ENCODE data around the gene PTPRG. TPM values are rescaled to one million over a fixed set of nuclear protein-coding genes. Genes with fewer than 3 reads are reported as not detected.

PTPRG gene
- total and polyA plus RNA-seq, 3 experiments from 2014 or later = not detected

DNA sequence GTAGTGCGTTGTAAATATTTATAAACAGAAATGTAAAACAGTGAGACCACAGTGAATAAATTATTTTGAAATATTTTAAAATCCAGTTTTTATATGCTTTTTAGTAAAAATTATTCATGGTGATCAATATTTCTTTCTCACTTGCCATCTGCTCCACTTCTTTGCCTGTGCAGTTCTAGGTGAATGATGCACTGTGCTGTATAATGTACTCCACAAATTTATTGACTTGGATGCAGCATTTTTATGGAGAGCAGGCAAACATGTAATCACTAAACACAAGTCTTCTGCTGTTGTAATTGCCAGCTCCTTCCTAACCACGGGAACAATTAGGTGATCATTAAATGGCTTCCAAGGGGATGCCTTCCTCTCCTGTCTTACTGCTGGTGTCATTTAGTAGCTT is 395.9 kb downstream of the PTPRG start:
- no peaks in the 10 kb centered on the region for H3K27me3 Mint-ChIP-seq
- Histone ChIP-seq H3K4me3 (ENCODE audit: low read length) (no peak overlapping the region), H3K9me3 (ENCODE audit: low read length) (no peaks in the 10 kb centered on the region), H3K27me3 (ENCODE audit: insufficient read depth, low read length, poor library complexity, severe bottlenecking) (no peaks in the 10 kb centered on the region), H3K36me3 (ENCODE audit: insufficient read depth, low read length) (no peaks in the 10 kb centered on the region), H3K27ac (ENCODE audit: low read depth, low read length) (no peak overlapping the region), H3K4me1 (ENCODE audit: insufficient read depth, low read length) (no peaks in the 10 kb centered on the region)
- no peaks in the 10 kb centered on the region for H3K36me3 Mint-ChIP-seq
- DNase-seq = no peak
- H3K4me3 Mint-ChIP-seq = no peak overlapping the region
- H3K9me3 Mint-ChIP-seq = no peaks in the 10 kb centered on the region
- H3K27ac Mint-ChIP-seq = no peak overlapping the region
- no peaks in the 10 kb centered on the region for H3K4me1 Mint-ChIP-seq
- ChIA-PET POLR2A (no interaction called here), CTCF (no interaction called here)

DNA sequence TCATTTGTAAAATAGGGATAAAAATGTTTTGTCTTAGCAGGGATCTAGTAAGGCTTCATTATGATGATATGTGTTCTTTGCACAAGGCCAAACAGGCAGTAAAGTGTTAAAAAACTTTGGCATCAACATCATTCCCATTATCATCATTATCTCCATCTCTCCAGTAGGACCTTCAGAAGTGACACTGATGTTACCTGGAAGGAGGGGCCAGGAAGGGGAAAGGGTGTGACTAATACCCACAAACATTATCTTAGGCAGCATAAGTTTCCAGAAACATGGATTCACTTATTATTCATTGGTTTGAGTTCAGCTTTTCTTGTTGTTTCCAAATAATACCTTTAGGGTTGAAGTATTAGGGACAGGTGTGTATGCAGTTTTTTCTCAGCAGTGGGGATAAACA is 399.6 kb downstream of the PTPRG start:
- POLR2A ChIA-PET = no interaction called here
- H3K36me3 ChIP-seq (ENCODE audit: insufficient read depth, low read length) = no peaks in the 10 kb centered on the region
- H3K9me3 Mint-ChIP-seq = peaks cover 0 to 3% (median 0%) of the 10 kb centered on the region in 5 donors
- no peaks in the 10 kb centered on the region for H3K27me3 Mint-ChIP-seq
- no peak overlapping the region for H3K4me3 Mint-ChIP-seq
- DNase-seq = no peak
- no peaks in the 10 kb centered on the region for H3K4me1 Mint-ChIP-seq
- H3K27ac Mint-ChIP-seq = no peak overlapping the region
- no peak overlapping the region for H3K4me3 ChIP-seq (ENCODE audit: low read length)
- CTCF ChIA-PET = no interaction called here
- no peaks in the 10 kb centered on the region for H3K36me3 Mint-ChIP-seq
- no peaks in the 10 kb centered on the region for H3K27me3 ChIP-seq (ENCODE audit: insufficient read depth, low read length, poor library complexity, severe bottlenecking)
- no peaks in the 10 kb centered on the region for H3K9me3 ChIP-seq (ENCODE audit: low read length)
- H3K4me1 ChIP-seq (ENCODE audit: insufficient read depth, low read length) = no peaks in the 10 kb centered on the region
- H3K27ac ChIP-seq (ENCODE audit: low read depth, low read length) = no peak overlapping the region

DNA sequence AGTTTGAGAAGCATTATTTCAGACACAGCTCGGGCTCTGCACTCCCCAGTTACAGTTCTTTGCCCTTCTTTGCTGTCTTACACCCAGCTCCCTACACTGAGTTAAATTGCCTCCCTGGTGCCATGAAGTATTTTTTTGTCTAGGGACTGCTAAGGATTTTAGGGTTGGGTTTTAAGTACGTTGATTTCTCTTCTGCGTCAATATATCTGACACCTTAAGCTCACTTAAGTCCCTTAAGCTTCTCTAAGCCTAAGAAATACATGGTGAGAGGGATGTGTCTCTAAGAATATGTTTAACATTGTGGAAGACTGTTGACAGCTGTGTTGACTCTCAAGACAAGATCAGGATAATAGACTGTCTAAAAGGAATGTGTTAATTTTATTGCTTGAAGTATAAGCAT is 400.5 kb downstream of the PTPRG start:
- H3K4me1 Mint-ChIP-seq = no peaks in the 10 kb centered on the region
- no peaks in the 10 kb centered on the region for H3K36me3 Mint-ChIP-seq
- POLR2A ChIA-PET = no interaction called here

DNA sequence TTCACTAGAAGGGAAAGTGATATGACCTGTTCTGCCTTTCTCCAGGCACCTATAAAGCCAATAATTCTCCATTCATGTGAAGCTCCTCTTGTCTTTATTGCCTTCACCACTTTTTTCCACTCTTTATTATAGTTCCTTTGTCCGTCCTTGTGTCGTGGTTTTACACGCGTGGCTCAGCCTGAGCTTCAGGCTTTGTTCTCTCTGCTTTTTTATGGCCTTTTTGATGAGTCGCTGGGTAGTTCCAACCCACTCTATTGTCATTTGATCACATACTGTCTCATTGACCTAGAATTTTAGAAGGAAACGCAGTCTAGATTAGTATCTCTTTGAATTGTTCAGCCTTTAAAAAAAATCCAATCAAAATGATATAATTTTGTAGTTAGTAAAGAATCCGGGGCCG is 403.2 kb downstream of the PTPRG start:
- Histone ChIP-seq H3K27me3 (ENCODE audit: insufficient read depth, low read length, poor library complexity, severe bottlenecking) (no peaks in the 10 kb centered on the region), H3K27ac (ENCODE audit: low read depth, low read length) (no peak overlapping the region), H3K4me1 (ENCODE audit: insufficient read depth, low read length) (no peaks in the 10 kb centered on the region), H3K9me3 (ENCODE audit: low read length) (no peaks in the 10 kb centered on the region), H3K36me3 (ENCODE audit: insufficient read depth, low read length) (no peaks in the 10 kb centered on the region), H3K4me3 (ENCODE audit: low read length) (no peak overlapping the region)
- ChIA-PET CTCF (interaction anchor here (0.6 kb wide), 1 partner anchor 193 kb away, joined by 3 read pairs; no protein-coding TSS in a partner anchor), POLR2A (no interaction called here)
- no peak overlapping the region for H3K4me3 Mint-ChIP-seq
- no peaks in the 10 kb centered on the region for H3K36me3 Mint-ChIP-seq
- peaks cover 0 to 3% (median 0%) of the 10 kb centered on the region in 5 donors for H3K9me3 Mint-ChIP-seq
- no peaks in the 10 kb centered on the region for H3K4me1 Mint-ChIP-seq
- no peaks in the 10 kb centered on the region for H3K27me3 Mint-ChIP-seq
- no peak overlapping the region for H3K27ac Mint-ChIP-seq
- DNase-seq = no peak

More for the DNA sequence above, 400.5 kb downstream of the PTPRG start:
- CTCF ChIA-PET = no interaction called here
- Mint-ChIP-seq H3K27ac (no peak overlapping the region), H3K27me3 (no peaks in the 10 kb centered on the region), H3K9me3 (peaks cover 0 to 3% (median 0%) of the 10 kb centered on the region in 5 donors), H3K4me3 (no peak overlapping the region)
- no peak overlapping the region for H3K4me3 ChIP-seq (ENCODE audit: low read length)
- DNase-seq = no peak
- H3K9me3 ChIP-seq (ENCODE audit: low read length) = no peaks in the 10 kb centered on the region
- no peaks in the 10 kb centered on the region for H3K4me1 ChIP-seq (ENCODE audit: insufficient read depth, low read length)
- no peak overlapping the region for H3K27ac ChIP-seq (ENCODE audit: low read depth, low read length)
- no peaks in the 10 kb centered on the region for H3K36me3 ChIP-seq (ENCODE audit: insufficient read depth, low read length)
- no peaks in the 10 kb centered on the region for H3K27me3 ChIP-seq (ENCODE audit: insufficient read depth, low read length, poor library complexity, severe bottlenecking)

DNA sequence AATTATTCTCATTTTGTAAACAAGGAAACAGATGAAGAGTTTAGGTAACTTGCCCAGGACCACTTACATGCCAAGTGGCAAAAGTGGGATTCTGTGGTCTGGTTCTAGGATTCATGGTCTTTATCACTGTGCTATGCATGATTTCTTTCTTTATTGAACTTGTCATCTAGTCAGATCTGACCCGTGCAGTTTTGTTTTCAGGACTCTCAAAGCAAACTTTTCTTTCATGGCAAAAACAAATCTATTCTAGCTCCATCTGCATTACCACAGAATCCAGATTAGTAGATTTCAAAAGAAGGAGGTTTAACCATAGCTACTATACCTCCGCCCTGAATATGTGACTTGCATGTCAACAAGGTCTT is 404.4 kb downstream of the PTPRG start:
- Histone ChIP-seq H3K9me3 (ENCODE audit: low read length) (no peaks in the 10 kb centered on the region), H3K27me3 (ENCODE audit: insufficient read depth, low read length, poor library complexity, severe bottlenecking) (no peaks in the 10 kb centered on the region), H3K27ac (ENCODE audit: low read depth, low read length) (no peak overlapping the region), H3K4me1 (ENCODE audit: insufficient read depth, low read length) (no peaks in the 10 kb centered on the region), H3K36me3 (ENCODE audit: insufficient read depth, low read length) (no peaks in the 10 kb centered on the region), H3K4me3 (ENCODE audit: low read length) (no peak overlapping the region)
- Mint-ChIP-seq H3K4me1 (no peaks in the 10 kb centered on the region), H3K27me3 (no peaks in the 10 kb centered on the region), H3K36me3 (no peaks in the 10 kb centered on the region), H3K9me3 (peaks cover 0 to 3% (median 0%) of the 10 kb centered on the region in 5 donors), H3K27ac (no peak overlapping the region), H3K4me3 (no peak overlapping the region)
- DNase-seq = no peak
- CTCF ChIA-PET = no interaction called here
- POLR2A ChIA-PET = no interaction called here

DNA sequence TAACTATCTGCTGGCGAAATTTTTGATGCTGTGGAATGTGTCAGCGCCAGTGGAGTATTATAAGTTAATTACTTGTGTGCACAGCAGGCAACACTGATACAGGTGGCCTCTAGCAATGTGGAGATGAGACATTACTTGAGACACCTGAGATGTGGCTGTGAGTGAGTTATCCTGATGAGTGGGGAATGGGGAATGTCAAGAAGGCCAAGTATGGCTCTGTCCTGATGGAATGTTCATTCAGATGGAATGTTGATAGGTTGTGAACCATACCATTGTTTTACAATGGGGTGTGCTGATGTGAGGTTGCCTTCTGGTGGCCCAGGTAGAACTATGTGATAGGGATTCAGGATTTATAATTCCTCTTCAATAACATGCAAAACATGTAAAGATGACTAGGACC is 404.8 kb downstream of the PTPRG start:
- H3K4me1 ChIP-seq (ENCODE audit: insufficient read depth, low read length) = no peaks in the 10 kb centered on the region
- Mint-ChIP-seq H3K27me3 (no peaks in the 10 kb centered on the region), H3K9me3 (peaks cover 0 to 3% (median 0%) of the 10 kb centered on the region in 5 donors), H3K27ac (no peak overlapping the region), H3K4me3 (no peak overlapping the region), H3K36me3 (no peaks in the 10 kb centered on the region), H3K4me1 (no peaks in the 10 kb centered on the region)
- no peak overlapping the region for H3K4me3 ChIP-seq (ENCODE audit: low read length)
- ChIA-PET CTCF (interaction anchor here (0.7 kb wide), 1 partner anchor 1410 kb away, joined by 3 read pairs; no protein-coding TSS in a partner anchor), POLR2A (no interaction called here)
- no peaks in the 10 kb centered on the region for H3K36me3 ChIP-seq (ENCODE audit: insufficient read depth, low read length)
- H3K9me3 ChIP-seq (ENCODE audit: low read length) = no peaks in the 10 kb centered on the region
- H3K27me3 ChIP-seq (ENCODE audit: insufficient read depth, low read length, poor library complexity, severe bottlenecking) = no peaks in the 10 kb centered on the region
- H3K27ac ChIP-seq (ENCODE audit: low read depth, low read length) = no peak overlapping the region
- DNase-seq = no peak

DNA sequence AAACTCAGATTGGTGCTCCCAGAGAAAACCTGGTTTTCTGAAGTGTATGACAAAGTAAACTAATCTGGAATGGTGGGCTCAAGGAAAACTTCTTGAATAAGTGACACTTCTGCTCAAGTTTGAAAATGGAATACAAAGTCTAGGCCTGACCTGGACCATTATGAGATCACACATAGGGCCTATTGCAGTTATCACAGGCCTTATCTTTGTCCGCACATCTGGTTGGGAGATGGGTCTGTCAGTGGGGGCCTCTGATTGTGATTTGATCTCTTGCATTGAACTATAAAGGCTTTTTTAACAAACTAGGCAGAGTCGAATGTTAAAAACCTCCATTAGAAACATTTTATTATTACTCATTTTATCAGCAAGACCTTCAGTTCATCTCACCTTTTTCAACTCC is 405.6 kb downstream of the PTPRG start:
- CTCF ChIA-PET = interaction anchor here (0.7 kb wide), 1 partner anchor 1411 kb away, joined by 3 read pairs; no protein-coding TSS in a partner anchor
- Histone ChIP-seq H3K36me3 (ENCODE audit: insufficient read depth, low read length) (no peaks in the 10 kb centered on the region), H3K4me1 (ENCODE audit: insufficient read depth, low read length) (no peaks in the 10 kb centered on the region), H3K27me3 (ENCODE audit: insufficient read depth, low read length, poor library complexity, severe bottlenecking) (no peaks in the 10 kb centered on the region), H3K4me3 (ENCODE audit: low read length) (no peak overlapping the region), H3K27ac (ENCODE audit: low read depth, low read length) (no peak overlapping the region), H3K9me3 (ENCODE audit: low read length) (no peaks in the 10 kb centered on the region)
- H3K9me3 Mint-ChIP-seq = peaks cover 0 to 3% (median under 1%) of the 10 kb centered on the region in 5 donors
- no peak for DNase-seq
- POLR2A ChIA-PET = no interaction called here
- no peaks in the 10 kb centered on the region for H3K4me1 Mint-ChIP-seq
- H3K27ac Mint-ChIP-seq = no peak overlapping the region
- no peaks in the 10 kb centered on the region for H3K36me3 Mint-ChIP-seq
- H3K27me3 Mint-ChIP-seq = no peaks in the 10 kb centered on the region
- H3K4me3 Mint-ChIP-seq = no peak overlapping the region

DNA sequence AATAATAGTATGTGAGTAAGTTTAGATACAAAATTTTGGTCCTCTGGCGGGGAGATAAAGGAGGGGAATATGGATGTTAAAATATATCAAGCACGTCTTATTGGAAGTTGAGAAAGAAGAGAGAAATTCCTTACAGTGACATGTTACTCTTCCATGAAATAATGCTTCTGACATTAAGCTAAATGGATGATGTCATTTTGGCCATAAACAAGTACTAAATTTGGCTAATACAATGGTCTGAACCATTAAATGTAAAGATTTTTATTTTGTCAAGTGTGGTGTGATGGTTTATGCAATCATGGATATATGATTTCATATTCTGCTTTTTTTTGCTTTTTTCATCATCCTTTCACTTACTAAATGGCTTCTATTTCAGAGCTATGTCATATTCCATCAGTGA is 406.6 kb downstream of the PTPRG start:
- no peaks in the 10 kb centered on the region for H3K27me3 ChIP-seq (ENCODE audit: insufficient read depth, low read length, poor library complexity, severe bottlenecking)
- Mint-ChIP-seq H3K4me1 (no peaks in the 10 kb centered on the region), H3K4me3 (no peak overlapping the region), H3K27me3 (no peaks in the 10 kb centered on the region), H3K36me3 (no peaks in the 10 kb centered on the region), H3K9me3 (peaks cover 0 to 5% (median 3%) of the 10 kb centered on the region in 5 donors), H3K27ac (no peak overlapping the region)
- no peak for DNase-seq
- H3K27ac ChIP-seq (ENCODE audit: low read depth, low read length) = no peak overlapping the region
- H3K9me3 ChIP-seq (ENCODE audit: low read length) = no peaks in the 10 kb centered on the region
- H3K36me3 ChIP-seq (ENCODE audit: insufficient read depth, low read length) = no peaks in the 10 kb centered on the region
- no peaks in the 10 kb centered on the region for H3K4me1 ChIP-seq (ENCODE audit: insufficient read depth, low read length)
- POLR2A ChIA-PET = no interaction called here
- CTCF ChIA-PET = no interaction called here
- no peak overlapping the region for H3K4me3 ChIP-seq (ENCODE audit: low read length)

DNA sequence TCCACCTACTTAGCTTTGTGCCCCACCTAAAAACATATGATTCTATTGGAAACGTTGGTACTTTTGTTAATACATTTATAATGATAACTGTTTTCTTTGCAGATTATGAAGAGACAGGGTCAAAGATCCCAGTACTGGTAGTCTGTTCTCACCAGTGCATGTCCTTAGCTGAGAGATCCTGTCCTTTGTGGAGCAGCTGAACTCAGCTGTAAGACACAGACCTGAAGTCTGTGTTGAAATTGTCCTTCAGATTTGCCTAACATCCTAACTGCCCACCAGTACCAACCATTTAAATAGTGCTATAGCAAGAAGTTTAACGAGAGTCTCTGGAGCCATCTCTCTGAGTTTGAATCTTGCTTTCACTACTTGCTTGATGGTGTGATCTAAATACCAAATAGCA is 413.3 kb downstream of the PTPRG start:
- Histone ChIP-seq H3K27me3 (ENCODE audit: insufficient read depth, low read length, poor library complexity, severe bottlenecking) (no peaks in the 10 kb centered on the region), H3K27ac (ENCODE audit: low read depth, low read length) (no peak overlapping the region), H3K4me3 (ENCODE audit: low read length) (no peak overlapping the region), H3K36me3 (ENCODE audit: insufficient read depth, low read length) (no peaks in the 10 kb centered on the region), H3K4me1 (ENCODE audit: insufficient read depth, low read length) (no peaks in the 10 kb centered on the region), H3K9me3 (ENCODE audit: low read length) (no peaks in the 10 kb centered on the region)
- Mint-ChIP-seq H3K36me3 (no peaks in the 10 kb centered on the region), H3K4me3 (no peak overlapping the region), H3K4me1 (no peaks in the 10 kb centered on the region), H3K9me3 (peaks cover 0 to 5% (median 4%) of the 10 kb centered on the region in 5 donors), H3K27me3 (no peaks in the 10 kb centered on the region), H3K27ac (no peak overlapping the region)
- ChIA-PET POLR2A (no interaction called here), CTCF (no interaction called here)
- DNase-seq = no peak

Measured in CD8-positive, alpha-beta memory T cell (primary cell).